HG02571 (cell line): ENCODE results near the gene KCNAB3.
"Not testable (repeated sequence)": the region's sequence is repeated elsewhere in the genome, so short reads cannot be mapped to it uniquely, and the experiment has no call there.

Experiments used
- ATAC-seq: cut with Tn5 transposase; IDR thresholded peaks from one replicate; pipeline ENCODE4 v1.9.1; 2021; ENCODE audit warnings: mild to moderate bottlenecking, moderate library complexity; ENCODE audit not compliant: unreplicated experiment

Gene KCNAB3

DNA sequence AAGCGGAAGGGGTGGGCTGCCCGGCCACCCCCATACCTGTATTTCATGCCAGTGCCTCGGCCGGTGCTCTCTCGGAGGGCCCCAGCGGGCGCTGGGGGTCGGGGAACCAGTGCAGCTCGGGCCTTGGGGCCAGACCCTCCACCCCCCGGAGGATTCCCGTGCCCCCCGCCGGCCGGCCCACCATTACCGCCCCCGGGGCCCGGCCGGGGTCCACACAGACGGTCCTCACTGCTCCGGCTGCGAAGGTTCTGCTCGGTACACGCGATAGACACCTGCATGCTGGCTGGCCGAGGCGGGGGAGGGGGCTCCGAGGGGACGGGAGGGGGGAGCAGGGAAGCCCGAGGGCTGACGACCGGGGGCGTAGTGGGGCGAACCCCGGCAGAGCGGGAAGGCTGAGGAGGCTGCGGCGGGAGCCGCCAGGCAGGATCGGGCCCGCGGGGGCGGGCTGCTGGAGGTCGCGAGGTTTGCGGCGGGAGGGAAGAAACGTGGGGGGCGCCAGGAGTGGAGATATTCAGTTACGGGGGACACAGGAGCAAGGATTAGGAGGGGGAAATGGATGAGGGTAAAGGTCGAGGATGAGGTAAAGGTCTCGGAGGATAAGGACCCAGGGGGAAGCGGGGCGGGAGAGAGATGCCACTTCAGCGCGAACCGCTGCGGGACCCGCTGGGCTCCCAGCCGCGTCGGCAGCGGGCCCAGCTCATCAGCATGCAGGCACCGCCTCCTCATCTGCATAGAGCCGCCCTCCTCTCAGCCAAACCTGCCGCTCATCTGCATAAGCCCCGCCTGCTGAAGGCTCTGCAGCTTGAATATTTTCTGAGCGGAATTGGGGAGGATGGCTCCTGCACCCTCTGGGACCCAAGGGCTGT lies at the start of gene KCNAB3:
Gene KCNAB3 (minus strand): TSS at position 699 of the 866 bp plus-strand sequence. CDS start 421 bp downstream, at position 278.
- no peak for ATAC-seq

DNA sequence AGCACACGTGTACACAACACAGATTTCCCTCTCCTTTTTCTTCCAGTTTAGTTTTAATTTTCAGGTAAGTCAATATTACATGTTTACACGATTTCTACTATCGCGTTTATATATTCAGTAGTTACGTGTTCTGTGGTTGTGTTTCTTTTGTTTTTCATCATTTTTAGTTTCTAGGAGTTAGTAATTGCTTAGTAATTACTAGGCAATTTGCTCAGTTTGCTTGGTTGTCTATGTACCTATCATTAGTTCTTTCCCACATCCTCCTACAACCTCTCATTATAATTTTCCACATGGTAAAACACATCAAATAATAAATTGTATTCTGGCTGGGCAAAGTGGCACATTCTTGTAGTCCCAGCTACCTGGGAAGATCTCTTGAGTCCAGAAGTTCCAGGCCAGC lies 48.1 kb upstream of the KCNAB3 start:
- ATAC-seq: no peak

DNA sequence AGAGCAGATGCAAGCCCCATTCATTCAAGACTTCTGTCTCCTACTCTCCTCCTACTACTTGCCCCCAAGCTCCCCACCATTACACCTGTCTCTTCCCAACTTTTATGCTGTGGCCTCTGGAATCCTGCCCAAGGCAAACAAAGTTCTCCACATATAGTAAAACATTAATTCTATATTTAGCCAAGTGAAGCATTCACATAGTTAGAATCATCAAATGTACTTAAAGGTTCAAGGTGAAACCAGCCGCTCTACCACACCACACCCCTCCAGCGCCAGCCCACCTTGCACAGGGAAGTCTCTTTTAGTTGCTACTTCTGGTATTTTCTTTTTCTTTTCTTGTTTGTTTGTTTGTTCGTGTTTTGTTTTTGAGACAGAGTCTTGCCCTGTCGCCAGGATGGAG lies 47.4 kb upstream of the KCNAB3 start:
- ATAC-seq: no peak

DNA sequence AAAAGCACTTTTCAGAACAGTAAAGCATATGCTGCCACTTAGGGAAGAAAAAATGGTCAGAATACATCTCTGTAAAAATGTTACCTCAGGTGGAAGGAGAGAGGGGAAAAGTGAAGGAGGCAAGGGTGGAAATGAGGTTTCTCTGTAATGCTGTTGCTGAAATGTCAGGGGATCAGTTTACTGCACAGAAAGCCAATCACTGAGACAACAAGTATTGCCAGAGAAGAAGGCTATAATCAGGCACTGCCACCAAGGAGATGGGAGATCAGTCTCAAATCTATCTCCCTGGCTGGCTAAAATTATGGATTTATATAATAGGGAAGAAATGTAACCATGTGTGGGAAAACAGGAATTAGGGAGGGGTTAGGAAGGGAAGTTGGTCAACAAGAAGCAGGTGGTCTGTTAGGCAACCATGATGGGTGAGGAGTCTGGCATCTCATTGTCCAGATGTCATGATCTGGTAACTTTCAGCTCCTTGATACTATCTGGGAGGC lies 45.0 kb upstream of the KCNAB3 start:
- ATAC-seq: no peak

DNA sequence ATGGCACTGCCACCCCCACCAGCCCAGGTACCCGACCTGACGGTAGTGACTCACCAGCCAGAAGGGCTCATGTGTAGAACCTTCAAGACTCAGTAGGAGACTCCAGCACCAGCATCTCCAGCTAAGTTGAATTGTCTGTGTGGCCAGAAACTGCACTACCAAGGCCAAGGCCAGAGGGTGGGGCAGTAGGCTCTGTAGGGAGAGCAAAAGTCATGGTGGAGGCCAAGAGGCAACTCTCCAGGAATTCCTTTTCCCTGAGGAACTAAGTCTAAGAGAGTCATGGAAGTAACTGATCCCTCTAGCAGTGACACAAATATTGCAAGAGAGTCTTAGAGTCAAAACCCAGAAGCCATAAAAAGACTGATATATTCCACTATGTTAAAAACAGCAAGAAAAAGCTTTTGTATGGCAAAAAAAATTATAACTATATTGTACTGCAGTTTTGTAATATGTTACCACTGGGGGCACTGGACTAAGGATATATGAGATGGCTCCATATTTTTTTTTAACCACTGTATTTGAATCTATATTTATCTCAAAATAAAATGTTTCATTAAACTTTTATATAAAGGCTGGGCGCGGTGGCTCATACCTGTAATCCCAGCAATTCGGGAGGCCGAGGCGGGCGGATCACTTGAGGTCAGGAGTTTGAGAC lies 42.6 kb upstream of the KCNAB3 start:
- no peak for ATAC-seq

DNA sequence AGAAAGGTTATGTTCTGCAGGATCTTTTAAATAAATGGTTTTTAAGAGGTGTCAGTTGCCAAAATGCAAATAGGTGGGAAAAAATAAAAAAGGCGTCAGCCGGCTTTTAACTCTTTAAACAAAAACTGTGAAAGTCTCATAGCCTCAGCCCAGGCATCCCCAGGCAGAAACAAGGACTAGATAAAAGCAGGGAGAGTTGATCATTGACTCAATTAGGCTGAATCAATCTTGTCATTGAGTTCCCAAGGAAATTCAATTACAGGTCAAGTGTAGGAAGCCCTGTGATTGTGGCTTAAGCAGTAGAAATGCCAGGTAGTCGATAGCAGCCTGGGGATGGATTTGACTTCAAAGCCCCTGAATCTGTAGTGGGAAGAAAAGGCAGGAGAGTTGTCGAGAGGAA lies 42.0 kb upstream of the KCNAB3 start:
- ATAC-seq: no peak

DNA sequence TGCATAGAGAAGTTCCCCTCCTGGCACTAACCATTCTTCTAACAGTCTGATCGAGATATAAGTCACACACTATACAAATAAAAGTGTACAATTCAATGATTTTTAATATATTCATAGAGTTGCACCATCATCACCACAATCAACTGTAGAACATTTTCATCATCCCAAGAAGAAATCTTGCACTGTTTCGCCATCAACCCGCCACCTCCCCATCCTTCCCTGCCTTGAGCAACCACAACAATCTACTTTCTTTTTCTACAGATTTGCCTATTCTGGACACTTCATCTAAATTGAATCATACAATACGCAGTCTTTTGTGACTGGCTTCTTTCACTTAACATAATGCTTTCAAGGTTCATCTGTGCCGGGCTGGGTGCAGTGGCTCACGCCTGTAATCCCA lies 39.8 kb upstream of the KCNAB3 start:
- no peak for ATAC-seq

DNA sequence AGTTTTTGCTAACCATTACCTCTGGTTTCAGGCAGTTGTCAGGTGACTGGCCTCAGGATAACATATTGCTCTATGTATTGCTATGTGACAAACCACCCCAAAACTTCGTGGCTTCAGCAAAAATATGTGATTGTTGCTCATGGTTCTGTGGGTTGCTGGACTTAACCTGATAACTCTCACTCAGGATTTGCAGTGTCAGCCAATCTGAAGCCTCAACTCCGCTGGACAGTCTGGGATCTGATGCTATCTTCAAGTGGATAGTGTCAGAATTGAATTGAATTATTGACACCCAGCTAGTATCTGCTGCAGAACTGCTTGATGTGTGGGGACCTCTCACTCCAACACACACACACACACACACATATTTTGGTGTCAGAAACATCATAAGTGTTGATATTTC lies 38.1 kb upstream of the KCNAB3 start:
- ATAC-seq: no peak

DNA sequence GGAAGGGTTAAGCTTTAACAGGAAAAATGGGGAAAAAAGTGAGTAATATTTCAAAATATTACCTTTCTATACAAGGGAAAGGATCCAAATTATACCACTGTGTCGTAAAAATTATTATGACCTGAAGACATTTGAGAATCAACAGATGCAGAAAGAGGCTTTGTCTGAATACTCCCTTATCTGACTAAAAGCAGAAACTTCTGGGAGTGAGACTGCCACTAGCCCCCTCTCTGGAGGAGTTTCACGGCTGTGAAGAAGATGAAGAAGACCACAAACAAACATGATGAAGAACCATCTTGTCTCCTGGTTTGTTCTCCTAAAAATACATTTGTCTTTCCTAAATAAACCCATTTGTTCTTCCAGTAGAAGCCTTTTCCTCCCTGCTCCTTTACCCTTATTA lies 31.8 kb upstream of the KCNAB3 start:
- no peak for ATAC-seq

DNA sequence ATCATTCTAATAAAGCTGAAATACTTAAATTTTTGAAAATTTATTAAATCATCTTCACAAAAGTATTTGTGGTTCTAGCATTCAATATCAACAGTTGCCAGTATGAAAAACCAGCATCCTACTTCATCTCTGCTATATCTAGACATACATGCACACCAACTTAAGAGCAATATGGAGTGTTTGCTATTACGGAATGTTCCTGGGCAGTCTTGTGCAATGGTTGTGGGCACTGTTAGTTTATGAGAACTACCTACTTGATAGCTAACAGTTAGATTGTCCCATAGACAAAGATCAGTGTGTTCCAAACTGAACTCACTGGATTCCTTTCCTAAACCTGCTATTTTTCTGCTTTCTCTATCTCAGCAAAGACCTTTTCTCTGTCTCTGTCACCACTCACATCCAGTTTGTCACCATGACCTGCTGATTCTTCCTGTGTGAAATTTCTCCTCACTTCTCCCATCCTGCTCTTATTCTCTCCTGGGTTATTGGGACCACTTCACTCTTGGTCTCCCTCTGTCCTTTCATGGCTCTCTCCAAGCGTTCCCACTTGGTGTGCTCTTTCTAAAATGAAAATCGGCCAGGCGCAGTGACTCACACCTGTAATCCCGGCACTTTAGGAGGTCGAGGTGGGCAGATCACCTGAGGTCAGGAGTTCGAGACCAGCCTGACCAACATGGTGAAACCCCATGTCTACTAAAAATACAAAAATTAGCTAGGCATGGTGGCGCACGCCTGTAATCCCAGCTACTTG lies 30.0 kb upstream of the KCNAB3 start:
- no peak for ATAC-seq

DNA sequence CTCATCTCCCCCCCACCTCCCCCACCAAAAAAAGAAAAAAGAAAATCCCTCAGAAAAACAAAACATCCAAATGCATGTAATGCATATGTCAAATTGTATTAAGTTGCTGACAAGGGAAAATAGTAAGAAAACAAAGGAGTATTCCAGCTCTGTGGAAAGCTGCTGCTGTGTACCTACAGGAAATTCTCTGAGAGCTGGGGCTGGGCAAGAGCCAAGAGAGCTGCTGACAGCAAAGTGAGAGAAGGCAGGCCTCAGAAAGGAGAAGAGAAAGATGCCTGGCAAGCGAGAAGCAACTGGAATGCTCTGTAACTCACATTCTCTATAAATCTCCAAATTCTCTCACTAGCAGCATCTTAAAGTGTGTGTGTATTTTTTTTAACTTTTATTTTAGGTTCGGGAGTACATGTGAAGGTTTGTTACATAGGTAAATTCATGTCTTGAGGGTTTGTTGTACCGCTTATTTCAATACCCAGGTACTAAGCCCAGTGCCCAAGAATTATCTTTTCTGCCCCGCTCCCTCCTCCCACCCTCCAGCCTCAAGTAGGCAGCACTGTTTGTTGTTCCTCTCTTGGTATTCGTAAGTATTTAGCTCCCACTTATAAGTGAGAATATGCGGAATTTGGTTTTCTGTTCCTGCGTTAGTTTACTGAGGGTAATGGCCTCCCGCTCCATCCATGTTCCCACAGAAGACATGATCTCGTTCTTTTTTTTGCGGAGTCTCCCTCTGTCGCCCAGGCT lies 26.7 kb upstream of the KCNAB3 start:
- ATAC-seq: no peak

DNA sequence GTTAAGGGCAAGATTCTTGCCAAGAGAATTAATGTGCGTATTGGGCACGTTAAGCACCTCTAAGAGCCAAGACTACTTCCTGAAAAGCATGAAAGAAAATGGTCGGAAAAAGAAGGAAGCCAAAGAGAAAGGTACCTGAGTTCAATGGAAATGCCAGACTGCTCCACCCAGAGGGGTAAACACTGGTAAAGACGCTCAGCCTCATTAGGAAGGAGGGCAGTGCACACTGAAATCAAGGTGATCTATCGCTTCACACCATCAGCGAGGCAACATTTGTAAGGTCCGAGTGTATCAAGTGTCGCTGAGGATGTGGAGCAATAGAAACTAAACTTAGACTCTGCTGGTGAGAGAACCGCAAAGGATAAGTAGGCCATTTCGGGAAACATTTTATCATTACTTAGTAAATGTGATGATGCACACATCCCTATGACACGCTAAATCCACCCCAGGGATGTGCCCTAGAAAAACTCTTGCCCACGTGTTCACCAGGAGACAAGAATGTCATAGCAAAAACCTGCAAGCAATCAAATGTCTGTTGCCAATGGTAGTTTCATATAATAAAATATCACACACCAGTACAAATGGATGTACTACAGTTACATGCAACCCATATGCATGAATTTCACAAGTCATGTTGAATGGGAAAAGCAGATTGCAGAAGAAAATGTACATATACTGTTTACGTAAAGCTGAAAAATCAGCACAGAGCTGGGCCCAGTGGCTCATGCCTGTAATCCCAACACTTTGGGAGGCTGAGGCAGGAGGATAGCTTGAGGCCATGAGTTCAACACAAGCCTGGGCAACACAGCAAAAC lies 26.0 kb upstream of the KCNAB3 start:
- ATAC-seq: no peak

DNA sequence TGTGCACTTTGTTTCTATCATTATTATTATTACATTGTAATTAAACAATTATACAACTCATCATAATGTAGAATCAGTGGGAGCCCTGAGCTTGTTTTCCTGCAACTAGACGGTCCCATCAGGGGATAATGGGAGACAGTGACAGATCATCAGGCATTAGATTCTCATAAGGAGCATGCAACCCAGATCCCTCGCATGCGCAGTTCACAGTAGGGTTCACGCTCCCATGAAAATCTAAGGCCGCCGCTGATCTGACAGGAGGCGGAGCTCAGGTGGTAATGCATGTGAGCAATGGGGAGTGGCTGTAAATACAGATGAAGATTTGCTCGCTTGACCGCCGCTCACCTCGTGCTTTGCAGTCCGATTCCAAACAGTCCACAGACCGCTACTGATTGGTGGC lies 23.6 kb upstream of the KCNAB3 start:
- not testable (repeated sequence) for ATAC-seq

DNA sequence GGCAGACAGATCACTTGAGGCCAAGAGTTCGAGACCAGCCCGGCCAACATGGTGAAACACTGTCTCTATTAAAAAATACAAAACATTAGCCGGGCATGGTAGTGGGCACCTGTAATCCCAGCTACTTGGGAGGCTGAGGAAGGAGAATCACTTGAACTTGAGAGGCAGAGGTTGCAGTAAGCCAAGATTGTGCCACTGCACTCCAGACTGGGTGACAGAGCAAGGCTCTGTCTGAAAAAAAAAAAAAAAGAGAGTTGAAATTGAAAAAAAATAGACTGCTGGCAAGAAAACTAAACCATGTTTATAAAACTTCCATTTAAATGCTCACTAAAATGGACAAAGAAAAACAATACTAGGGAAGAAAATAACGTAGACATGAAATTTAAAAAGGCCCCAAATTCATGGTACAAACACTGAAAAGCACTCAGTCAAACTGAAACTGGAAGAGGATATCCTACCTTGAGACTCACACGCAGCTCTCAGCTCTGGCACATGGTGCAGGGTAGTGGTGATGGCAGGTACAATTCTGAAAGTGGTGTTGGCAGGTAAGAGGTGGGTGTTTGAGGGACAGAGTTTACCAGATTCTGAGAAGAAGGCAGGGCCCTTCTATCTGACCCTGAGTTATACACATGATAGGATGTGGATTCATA lies 21.6 kb upstream of the KCNAB3 start:
- peak; percentile 59 for ATAC-seq

DNA sequence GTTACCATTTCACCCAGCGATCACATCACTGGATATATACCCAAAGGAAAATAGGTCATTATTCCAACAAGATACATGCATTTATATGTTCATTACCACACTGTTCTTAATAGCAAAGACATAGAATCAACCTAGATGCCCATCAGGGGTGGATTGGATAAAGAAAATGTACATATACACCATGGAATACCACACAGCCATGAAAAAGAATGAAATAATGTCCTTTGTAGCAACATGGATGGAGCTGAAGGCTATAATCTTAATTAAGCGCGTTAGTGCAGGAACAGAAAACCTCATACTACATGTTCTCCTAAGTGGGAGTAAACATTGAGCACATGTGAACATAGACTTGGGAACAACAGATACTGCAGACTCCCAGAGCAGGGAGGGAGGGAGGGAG lies 20.9 kb upstream of the KCNAB3 start:
- no peak for ATAC-seq

DNA sequence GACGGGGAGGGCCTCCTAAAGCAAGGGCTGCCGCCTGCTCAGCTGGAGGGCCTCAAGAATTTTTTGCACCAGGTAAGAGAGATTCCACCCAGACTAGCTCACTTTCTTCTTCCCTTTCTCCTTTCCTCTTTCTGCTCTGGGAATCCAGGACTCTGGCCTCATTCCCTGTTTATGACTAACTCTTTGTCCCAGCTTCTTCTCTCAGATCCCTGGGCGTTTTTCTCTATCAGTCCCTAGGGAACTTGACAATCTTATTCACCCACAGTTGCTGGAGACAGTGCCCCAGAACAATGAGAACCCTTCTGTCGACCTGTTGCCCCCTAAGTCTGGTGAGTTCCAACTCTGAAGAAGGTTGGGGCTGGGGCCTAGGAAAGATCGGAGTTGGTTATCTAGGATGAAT lies 18.0 kb upstream of the KCNAB3 start:
- ATAC-seq: no peak

DNA sequence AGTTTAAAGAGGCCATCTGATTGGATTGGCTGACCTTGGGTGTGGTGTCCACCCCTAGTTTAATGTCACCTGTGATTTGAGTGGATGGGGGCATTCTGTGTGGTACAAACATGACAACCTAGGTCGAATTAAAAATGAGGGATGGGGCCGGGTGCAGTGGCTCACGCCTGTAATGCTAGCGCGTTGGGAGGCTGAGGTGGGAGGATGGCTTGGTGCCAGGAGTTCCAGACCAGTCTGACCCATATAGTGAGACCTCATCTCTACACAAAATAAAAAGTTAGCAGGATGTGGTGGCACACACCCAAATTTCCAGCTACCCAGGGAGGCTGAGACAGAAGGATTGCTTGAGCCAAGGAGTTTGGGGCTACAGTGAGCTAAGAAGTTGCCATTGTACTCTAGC lies 16.8 kb upstream of the KCNAB3 start:
- no peak for ATAC-seq

DNA sequence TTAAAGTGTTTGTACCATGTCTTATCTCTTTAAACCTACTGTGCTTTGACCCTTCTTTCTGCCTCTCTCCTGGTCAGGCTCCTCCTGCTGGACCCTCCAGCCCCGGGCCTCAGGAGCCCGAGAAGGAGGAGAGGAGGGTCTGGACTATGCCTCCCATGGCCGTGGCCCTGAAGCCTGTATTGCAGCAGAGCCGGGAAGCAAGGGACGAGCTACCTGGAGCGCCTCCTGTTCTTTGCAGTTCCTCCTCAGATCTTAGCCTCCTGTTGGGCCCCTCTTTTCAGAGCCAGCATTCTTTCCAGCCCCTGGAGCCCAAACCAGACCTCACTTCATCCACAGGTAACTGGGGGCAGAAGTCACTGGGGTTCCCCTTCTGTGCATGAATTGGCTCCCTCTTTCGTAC lies 16.0 kb upstream of the KCNAB3 start:
- ATAC-seq: no peak

DNA sequence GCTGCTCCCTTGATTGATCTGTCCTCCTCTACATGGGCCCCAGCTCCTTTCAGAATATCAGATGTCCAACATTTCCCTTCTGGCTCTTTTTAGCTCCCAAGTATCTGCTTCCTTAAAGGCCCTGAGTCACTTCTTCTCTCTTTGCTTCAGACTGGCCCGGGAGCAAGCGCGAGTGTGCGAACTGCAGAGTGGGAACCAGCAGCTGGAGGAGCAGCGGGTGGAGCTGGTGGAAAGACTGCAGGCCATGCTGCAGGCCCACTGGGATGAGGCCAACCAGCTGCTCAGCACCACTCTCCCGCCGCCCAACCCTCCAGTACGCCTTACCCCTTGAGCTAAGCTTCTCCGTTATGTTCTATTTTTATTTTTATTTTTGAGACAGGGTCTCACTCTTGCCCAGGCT lies 14.7 kb upstream of the KCNAB3 start:
- no peak for ATAC-seq

DNA sequence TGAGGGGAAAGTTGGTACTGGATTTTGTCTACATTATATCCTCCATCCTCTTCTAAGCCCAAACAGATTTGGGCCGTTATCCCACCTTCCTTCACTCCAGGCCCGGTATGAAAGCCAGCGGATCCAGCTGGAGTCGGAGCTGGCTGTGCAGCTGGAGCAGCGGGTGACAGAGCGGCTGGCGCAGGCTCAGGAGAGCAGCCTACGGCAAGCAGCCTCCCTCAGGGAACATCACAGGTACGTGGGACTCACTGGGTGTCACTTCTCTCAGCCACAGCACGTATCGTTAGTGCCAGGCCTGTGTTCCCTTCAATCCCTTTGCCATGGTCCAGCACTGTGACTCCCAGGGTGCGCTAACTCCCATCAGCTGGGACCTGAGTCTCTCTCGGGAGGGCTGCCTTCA lies 13.6 kb upstream of the KCNAB3 start:
- ATAC-seq: no peak
